ENCODE measurements around the gene GLA. TPM values are rescaled to one million over a fixed set of nuclear protein-coding genes. Genes with fewer than 3 reads are reported as not detected.

The GLA gene
- total and polyA plus RNA-seq, 9 of the 15 experiments (the other 6 are each of a cell fraction or from before 2014, with no cell fraction given): 41.7 to 146 (median 73.8) TPM

DNA sequence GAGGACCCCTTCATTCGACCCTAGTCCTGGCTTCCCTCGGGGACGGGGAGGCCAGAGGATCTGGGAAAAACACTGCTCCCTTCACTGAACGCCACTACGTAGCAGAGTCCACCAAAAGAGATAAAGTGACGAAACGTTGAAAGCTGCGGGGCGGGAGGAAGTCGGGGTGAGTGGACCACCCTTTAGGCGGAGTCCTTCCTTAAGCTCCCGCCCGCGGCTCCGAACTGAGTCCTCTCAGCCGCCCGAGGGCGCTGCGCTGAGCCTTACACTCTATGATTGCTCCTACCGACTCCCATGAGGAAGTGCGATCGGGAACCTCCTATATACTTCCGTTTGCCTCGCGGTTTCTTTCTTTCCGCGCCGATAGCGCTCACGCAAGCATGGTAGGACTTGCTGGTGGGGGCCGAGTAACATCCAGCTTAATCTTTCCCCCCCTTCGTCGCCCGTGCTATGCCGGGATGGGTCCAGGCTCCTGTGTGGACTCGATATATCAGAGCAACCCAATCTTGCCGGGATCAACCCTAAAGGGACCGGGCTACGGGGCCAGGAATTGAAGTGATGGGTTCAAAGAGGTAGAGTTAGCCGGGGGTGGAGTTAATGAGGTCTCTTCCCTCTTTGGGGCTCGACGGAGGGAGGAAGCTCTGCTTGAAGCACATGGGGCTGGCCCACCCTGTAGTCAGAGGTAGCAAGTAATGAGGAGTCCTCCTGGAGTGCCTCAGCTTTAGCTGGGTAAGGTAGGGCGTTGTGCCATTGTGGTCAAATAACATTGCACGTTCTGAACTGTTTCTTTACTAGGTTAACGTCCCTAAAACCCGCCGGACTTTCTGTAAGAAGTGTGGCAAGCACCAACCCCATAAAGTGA lies 16.8 kb downstream of the GLA start, which contains the start of gene RPL36A (continued):
- TF ChIP-seq, protein P1, sequence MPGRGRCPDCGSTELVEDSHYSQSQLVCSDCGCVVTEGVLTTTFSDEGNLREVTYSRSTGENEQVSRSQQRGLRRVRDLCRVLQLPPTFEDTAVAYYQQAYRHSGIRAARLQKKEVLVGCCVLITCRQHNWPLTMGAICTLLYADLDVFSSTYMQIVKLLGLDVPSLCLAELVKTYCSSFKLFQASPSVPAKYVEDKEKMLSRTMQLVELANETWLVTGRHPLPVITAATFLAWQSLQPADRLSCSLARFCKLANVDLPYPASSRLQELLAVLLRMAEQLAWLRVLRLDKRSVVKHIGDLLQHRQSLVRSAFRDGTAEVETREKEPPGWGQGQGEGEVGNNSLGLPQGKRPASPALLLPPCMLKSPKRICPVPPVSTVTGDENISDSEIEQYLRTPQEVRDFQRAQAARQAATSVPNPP (IDR thresholded peaks at IDR 0.05; ENCODE audit: borderline replicate concordance, insufficient read depth, insufficient read length): no peak
- TF ChIP-seq, protein P2, sequence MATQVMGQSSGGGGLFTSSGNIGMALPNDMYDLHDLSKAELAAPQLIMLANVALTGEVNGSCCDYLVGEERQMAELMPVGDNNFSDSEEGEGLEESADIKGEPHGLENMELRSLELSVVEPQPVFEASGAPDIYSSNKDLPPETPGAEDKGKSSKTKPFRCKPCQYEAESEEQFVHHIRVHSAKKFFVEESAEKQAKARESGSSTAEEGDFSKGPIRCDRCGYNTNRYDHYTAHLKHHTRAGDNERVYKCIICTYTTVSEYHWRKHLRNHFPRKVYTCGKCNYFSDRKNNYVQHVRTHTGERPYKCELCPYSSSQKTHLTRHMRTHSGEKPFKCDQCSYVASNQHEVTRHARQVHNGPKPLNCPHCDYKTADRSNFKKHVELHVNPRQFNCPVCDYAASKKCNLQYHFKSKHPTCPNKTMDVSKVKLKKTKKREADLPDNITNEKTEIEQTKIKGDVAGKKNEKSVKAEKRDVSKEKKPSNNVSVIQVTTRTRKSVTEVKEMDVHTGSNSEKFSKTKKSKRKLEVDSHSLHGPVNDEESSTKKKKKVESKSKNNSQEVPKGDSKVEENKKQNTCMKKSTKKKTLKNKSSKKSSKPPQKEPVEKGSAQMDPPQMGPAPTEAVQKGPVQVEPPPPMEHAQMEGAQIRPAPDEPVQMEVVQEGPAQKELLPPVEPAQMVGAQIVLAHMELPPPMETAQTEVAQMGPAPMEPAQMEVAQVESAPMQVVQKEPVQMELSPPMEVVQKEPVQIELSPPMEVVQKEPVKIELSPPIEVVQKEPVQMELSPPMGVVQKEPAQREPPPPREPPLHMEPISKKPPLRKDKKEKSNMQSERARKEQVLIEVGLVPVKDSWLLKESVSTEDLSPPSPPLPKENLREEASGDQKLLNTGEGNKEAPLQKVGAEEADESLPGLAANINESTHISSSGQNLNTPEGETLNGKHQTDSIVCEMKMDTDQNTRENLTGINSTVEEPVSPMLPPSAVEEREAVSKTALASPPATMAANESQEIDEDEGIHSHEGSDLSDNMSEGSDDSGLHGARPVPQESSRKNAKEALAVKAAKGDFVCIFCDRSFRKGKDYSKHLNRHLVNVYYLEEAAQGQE (IDR thresholded peaks at IDR 0.05; ENCODE audit: borderline replicate concordance): no peak
- TF ChIP-seq, protein P2 (CRISPR knock-in tag; IDR thresholded peaks at IDR 0.05; ENCODE audit: low read depth): no peak
- TF ChIP-seq ATF7 (IDR thresholded peaks at IDR 0.05) (peak; percentile 72; the same call in 1 of the 2 replicates), KAT7 (CRISPR knock-in tag; IDR thresholded peaks at IDR 0.05; ENCODE audit: borderline replicate concordance) (peak; percentile 27; the same call in 1 of the 2 replicates), MCM2 (IDR thresholded peaks at IDR 0.05; ENCODE audit: low read depth) (no peak), TRIM24 (IDR thresholded peaks at IDR 0.05) (no peak), IFI16 (CRISPR knock-in tag; IDR thresholded peaks at IDR 0.05) (no peak), SMAD2 (IDR thresholded peaks at IDR 0.05; ENCODE audit: low read depth, low read length) (no peak), GATA2 (CRISPR knock-in tag; IDR thresholded peaks at IDR 0.05) (no peak)
- TF ChIP-seq, protein P3, sequence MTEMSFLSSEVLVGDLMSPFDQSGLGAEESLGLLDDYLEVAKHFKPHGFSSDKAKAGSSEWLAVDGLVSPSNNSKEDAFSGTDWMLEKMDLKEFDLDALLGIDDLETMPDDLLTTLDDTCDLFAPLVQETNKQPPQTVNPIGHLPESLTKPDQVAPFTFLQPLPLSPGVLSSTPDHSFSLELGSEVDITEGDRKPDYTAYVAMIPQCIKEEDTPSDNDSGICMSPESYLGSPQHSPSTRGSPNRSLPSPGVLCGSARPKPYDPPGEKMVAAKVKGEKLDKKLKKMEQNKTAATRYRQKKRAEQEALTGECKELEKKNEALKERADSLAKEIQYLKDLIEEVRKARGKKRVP (CRISPR knock-in tag; IDR thresholded peaks at IDR 0.05): no peak
- TF ChIP-seq, protein P4, sequence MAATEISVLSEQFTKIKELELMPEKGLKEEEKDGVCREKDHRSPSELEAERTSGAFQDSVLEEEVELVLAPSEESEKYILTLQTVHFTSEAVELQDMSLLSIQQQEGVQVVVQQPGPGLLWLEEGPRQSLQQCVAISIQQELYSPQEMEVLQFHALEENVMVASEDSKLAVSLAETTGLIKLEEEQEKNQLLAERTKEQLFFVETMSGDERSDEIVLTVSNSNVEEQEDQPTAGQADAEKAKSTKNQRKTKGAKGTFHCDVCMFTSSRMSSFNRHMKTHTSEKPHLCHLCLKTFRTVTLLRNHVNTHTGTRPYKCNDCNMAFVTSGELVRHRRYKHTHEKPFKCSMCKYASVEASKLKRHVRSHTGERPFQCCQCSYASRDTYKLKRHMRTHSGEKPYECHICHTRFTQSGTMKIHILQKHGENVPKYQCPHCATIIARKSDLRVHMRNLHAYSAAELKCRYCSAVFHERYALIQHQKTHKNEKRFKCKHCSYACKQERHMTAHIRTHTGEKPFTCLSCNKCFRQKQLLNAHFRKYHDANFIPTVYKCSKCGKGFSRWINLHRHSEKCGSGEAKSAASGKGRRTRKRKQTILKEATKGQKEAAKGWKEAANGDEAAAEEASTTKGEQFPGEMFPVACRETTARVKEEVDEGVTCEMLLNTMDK (IDR thresholded peaks at IDR 0.05; ENCODE audit: borderline replicate concordance, insufficient read depth, low read depth, low read length, poor library complexity, severe bottlenecking): peak; percentile 92
- TF ChIP-seq, protein P5, sequence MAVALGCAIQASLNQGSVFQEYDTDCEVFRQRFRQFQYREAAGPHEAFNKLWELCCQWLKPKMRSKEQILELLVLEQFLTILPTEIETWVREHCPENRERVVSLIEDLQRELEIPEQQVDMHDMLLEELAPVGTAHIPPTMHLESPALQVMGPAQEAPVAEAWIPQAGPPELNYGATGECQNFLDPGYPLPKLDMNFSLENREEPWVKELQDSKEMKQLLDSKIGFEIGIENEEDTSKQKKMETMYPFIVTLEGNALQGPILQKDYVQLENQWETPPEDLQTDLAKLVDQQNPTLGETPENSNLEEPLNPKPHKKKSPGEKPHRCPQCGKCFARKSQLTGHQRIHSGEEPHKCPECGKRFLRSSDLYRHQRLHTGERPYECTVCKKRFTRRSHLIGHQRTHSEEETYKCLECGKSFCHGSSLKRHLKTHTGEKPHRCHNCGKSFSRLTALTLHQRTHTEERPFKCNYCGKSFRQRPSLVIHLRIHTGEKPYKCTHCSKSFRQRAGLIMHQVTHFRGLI (CRISPR knock-in tag; IDR thresholded peaks at IDR 0.05): no peak

Data from K562 (cell line).